Right atrium auricular region (tissue), 2 donors: ENCODE results near the gene ULK3. TPM values are rescaled to one million over a fixed set of nuclear protein-coding genes. Genes with fewer than 3 reads are reported as not detected.
A peak's percentile ranks its signal among the peaks of the same experiment; 100 is the strongest.

Experiments used
- DNase-seq: peaks from one replicate; pipeline ENCODE4 v3.0.0-alpha.2; 2019; ENCODE audit warnings: low spot score
- H3K27ac ChIP-seq, 2 donors: fragments of 200-600 bp; sonication (generic); 1 replicate in 1 of 2; 2 replicates in 1 of 2; pipeline ENCODE4 v1.5.1; 2016 to 2019
- H3K27me3 ChIP-seq, 2 donors: fragments of 200-600 bp; sonication (generic); one replicate each; pipeline versions ENCODE4 v1.5.1 to v1.6.0; 2017 to 2019
- H3K36me3 ChIP-seq: fragments of 200-600 bp; sonication (generic); one replicate; pipeline ENCODE4 v1.5.1; 2016
- H3K4me1 ChIP-seq, 2 donors: fragments of 200-600 bp; sonication (generic); one replicate each; pipeline versions ENCODE4 v1.5.1 to v1.6.0; 2017 to 2019
- H3K4me3 ChIP-seq, 2 donors: fragments of 200-600 bp; sonication (generic); 1 replicate in 1 of 2; 2 replicates in 1 of 2; pipeline ENCODE4 v1.5.1; 2017 to 2019; ENCODE audit warnings: mild to moderate bottlenecking in 1 of 2, moderate library complexity in 1 of 2
- H3K9me3 ChIP-seq, 2 donors: fragments of 200-600 bp; sonication (generic); one replicate each; pipeline ENCODE4 v1.5.1; 2019
- total RNA-seq, 2 donors: library from RNA; depleted of rRNA; stranded (reverse); fragments of >200 nt; gene quantifications; one replicate each; pipeline ENCODE4 v1.1.0, GENCODE V29; 2016
- TF ChIP-seq, protein P1 (sequence below), 2 donors: fragments of 200-600 bp; sonication (generic); IDR thresholded peaks; one replicate each; pipeline ENCODE4 v1.5.1; 2019; ENCODE audit warnings: antibody characterized with exemption in 2 of 2

ULK3 gene
- total RNA-seq, 2 donors from 2014 or later, result 38.1 to 42.9 TPM

DNA sequence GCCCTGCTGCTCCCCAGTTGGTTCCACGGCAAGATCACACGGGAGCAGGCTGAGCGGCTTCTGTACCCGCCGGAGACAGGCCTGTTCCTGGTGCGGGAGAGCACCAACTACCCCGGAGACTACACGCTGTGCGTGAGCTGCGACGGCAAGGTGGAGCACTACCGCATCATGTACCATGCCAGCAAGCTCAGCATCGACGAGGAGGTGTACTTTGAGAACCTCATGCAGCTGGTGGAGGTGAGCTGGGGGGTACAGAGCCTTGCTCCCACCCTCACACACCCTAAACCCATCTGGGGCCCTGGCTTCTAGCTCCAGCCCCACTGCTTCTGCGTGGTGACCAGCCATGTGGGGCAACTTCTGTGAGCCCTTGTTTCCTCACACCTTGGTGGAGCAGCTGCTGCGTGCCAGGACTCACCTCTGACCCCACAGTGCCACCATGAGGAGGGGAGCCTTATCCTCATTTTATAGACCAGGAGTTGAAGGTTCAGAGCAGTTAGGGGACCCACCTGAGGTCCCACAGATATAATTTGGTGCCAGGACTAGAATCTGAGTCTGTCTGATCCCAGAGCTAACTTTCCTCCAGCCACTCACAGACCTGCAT, 43.6 kb downstream of the ULK3 start:
- peak overlapping the region; percentile 72 to 80 for H3K27ac ChIP-seq

DNA sequence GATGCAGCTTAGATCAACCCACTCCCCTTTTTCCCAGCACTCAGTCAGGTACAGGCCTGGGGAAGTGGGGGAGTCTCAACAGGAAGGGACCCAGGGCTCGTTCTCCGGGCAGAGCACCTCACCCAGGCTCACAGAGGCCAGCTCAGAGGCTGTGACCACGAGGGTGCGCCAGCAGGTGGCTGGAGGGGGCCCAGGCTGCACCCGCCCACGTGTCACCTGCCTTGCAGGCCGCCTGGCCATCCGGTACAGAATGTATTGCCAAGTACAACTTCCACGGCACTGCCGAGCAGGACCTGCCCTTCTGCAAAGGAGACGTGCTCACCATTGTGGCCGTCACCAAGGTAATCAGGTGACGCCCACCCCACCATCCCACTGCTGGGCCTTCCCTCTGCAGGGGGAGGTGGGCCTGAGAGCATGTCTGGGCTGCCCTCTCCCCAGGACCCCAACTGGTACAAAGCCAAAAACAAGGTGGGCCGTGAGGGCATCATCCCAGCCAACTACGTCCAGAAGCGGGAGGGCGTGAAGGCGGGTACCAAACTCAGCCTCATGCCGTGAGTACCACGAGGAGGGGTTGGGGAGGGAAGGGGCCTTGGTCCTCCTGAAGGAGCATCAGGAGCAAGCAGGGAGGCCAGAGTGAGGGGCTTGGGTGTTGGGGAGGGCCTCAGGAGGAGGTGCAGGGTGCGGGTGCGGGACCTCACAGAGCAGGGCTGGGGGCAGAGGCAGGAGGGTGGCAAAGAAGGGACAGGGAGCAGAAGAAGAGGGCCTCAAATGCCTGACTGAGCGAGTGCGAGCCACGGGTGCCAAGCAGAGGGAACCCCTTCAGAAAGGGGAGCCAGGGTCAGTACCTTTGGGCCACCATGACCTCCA, 44.3 kb downstream of the ULK3 start:
- Histone ChIP-seq H3K9me3 (no peaks in the 10 kb centered on the region), H3K27ac (peak overlapping the region; percentile 72 to 80), H3K27me3 (no peaks in the 10 kb centered on the region), H3K4me1 (peaks cover 0 to 47% of the 10 kb centered on the region in 2 donors), H3K4me3 (no peak overlapping the region), H3K36me3 (peaks cover 39% of the 10 kb centered on the region)
- DNase-seq, result no peak
- TF ChIP-seq, protein P1, sequence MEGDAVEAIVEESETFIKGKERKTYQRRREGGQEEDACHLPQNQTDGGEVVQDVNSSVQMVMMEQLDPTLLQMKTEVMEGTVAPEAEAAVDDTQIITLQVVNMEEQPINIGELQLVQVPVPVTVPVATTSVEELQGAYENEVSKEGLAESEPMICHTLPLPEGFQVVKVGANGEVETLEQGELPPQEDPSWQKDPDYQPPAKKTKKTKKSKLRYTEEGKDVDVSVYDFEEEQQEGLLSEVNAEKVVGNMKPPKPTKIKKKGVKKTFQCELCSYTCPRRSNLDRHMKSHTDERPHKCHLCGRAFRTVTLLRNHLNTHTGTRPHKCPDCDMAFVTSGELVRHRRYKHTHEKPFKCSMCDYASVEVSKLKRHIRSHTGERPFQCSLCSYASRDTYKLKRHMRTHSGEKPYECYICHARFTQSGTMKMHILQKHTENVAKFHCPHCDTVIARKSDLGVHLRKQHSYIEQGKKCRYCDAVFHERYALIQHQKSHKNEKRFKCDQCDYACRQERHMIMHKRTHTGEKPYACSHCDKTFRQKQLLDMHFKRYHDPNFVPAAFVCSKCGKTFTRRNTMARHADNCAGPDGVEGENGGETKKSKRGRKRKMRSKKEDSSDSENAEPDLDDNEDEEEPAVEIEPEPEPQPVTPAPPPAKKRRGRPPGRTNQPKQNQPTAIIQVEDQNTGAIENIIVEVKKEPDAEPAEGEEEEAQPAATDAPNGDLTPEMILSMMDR (IDR thresholded peaks at IDR 0.05), result no peak

More for the DNA sequence above, 43.6 kb downstream of the ULK3 start:
- no peak overlapping the region for H3K4me3 ChIP-seq
- H3K4me1 ChIP-seq, result peaks cover 0 to 42% of the 10 kb centered on the region in 2 donors
- H3K36me3 ChIP-seq, result peaks cover 39% of the 10 kb centered on the region
- H3K27me3 ChIP-seq, result no peaks in the 10 kb centered on the region
- DNase-seq, result no peak
- H3K9me3 ChIP-seq, result no peaks in the 10 kb centered on the region
- TF ChIP-seq, protein P1 (IDR thresholded peaks at IDR 0.05), result no peak

DNA sequence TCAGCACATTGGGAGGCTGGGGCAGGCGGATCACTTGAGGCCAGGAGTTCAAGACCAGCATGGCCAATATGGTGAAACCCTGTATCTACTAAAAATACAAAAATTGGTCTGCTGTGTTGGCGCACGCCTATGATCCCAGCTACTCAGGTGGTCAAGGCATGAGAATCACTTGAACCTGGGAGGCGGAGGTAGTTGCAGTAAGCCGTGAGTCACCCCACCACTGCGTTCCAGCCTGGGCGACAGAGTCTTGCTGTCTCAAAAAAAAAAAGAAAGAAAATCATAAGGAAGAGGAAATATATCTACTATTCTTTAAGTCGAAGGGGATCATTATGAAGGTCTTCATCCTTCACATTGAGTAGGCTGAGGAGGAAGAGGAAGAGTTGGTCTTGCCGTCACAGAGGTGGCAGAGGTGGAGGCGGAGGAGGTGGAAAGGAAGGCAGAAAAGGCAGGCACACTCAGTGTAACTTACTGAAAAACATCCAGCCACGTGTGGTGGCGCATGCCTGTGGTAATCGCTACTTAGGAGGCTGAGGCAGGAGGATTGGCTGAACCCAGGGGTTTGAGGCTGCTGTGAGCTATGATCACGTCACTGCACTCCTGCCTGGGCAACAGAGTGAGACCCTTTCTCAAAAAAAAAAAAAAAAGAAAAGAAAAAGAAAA, 46.9 kb downstream of the ULK3 start:
- H3K27me3 ChIP-seq, result no peaks in the 10 kb centered on the region
- no peak overlapping the region for H3K4me3 ChIP-seq
- TF ChIP-seq, protein P1 (IDR thresholded peaks at IDR 0.05), result no peak
- peaks cover 0 to 73% of the 10 kb centered on the region in 2 donors for H3K4me1 ChIP-seq
- H3K36me3 ChIP-seq, result peaks cover 19% of the 10 kb centered on the region
- no peak for DNase-seq
- no peak overlapping the region for H3K27ac ChIP-seq
- H3K9me3 ChIP-seq, result no peaks in the 10 kb centered on the region

DNA sequence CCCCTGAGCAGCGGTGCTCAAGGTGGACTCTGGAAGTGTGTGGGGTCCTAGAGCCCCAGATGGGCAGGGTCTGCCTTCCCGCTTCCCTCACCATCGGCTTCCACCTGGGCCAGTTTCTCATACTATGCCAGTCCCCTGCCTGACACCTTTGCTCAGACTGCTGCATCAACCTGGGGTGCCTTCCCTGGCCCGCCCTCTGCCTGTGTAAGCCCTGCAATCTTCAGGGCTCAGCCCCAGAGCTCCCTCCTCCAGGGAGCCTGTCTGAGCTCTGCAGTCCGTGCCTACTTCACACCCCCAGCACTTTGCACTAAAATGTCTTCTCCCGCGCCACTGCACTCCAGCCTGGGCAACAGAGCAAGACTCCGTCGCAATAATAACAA, 48.0 kb downstream of the ULK3 start:
- peaks cover 0 to 74% of the 10 kb centered on the region in 2 donors for H3K4me1 ChIP-seq
- peak overlapping the region in 1 of 2 donors; percentile 59 for H3K27ac ChIP-seq
- no peak for DNase-seq
- no peak overlapping the region for H3K4me3 ChIP-seq
- no peaks in the 10 kb centered on the region for H3K27me3 ChIP-seq
- TF ChIP-seq, protein P1 (IDR thresholded peaks at IDR 0.05), result no peak
- H3K9me3 ChIP-seq, result no peaks in the 10 kb centered on the region
- peaks cover 12% of the 10 kb centered on the region for H3K36me3 ChIP-seq

GRCh38 chr15:74794248-74794969, 48.5 kb downstream of the ULK3 start:
- DNase-seq, result no peak
- H3K9me3 ChIP-seq, result no peaks in the 10 kb centered on the region
- TF ChIP-seq, protein P1 (IDR thresholded peaks at IDR 0.05), result no peak
- H3K27ac ChIP-seq, result peak overlapping the region in 1 of 2 donors; percentile 59
- peaks cover 0 to 74% of the 10 kb centered on the region in 2 donors for H3K4me1 ChIP-seq
- H3K4me3 ChIP-seq, result no peak overlapping the region
- H3K27me3 ChIP-seq, result no peaks in the 10 kb centered on the region
- peaks cover 7% of the 10 kb centered on the region for H3K36me3 ChIP-seq
